ENCODE results near the gene ZNF431. TPM values are rescaled to one million over a fixed set of nuclear protein-coding genes. Genes with fewer than 3 reads are reported as not detected.
A peak's percentile ranks its signal among the peaks of the same experiment; 100 is the strongest.
"Not testable (repeated sequence)": the region's sequence is repeated elsewhere in the genome, so short reads cannot be mapped to it uniquely, and the experiment has no call there.

ZNF431 gene
- polyA plus RNA-seq, 1 of the 3 experiments (the other 2 are of a cell fraction): 2.4 TPM

- POLR2A ChIA-PET: no interaction called here
- no peak for DNase-seq
- TF ChIP-seq RAD21 (IDR thresholded peaks at IDR 0.05; ENCODE audit: low read length) (no peak), FOXM1 (IDR thresholded peaks at IDR 0.05; ENCODE audit: low read depth) (no peak), CHD2 (IDR thresholded peaks at IDR 0.05; ENCODE audit: low read length, partially characterized antibody) (no peak), ELF1 (IDR thresholded peaks at IDR 0.05) (no peak), YY1 (IDR thresholded peaks at IDR 0.05; ENCODE audit: low read depth) (no peak), RXRA (IDR thresholded peaks at IDR 0.05; ENCODE audit: borderline replicate concordance, low read depth) (no peak), FOXJ3 (CRISPR knock-in tag; IDR thresholded peaks at IDR 0.05) (no peak), NRF1 (IDR thresholded peaks at IDR 0.05; ENCODE audit: low read depth, low read length) (no peak), MEF2A (IDR thresholded peaks at IDR 0.05; ENCODE audit: borderline replicate concordance, low read depth) (no peak), MXI1 (IDR thresholded peaks at IDR 0.05; ENCODE audit: low read depth, low read length) (no peak), POLR2AphosphoS5 (IDR thresholded peaks at IDR 0.05; ENCODE audit: low read depth, low read length) (no peak), GABPA (IDR thresholded peaks at IDR 0.05; ENCODE audit: low read depth) (no peak), EZH2phosphoT487 (IDR thresholded peaks at IDR 0.05; ENCODE audit: borderline replicate concordance, low read depth) (no peak), ZBTB33 (IDR thresholded peaks at IDR 0.05; ENCODE audit: borderline replicate concordance, low read depth) (no peak), REST (IDR thresholded peaks at IDR 0.05; ENCODE audit: low read depth, low read length) (no peak), SIN3A (IDR thresholded peaks at IDR 0.05; ENCODE audit: borderline replicate concordance, low read depth, low read length) (no peak), NFIC (IDR thresholded peaks at IDR 0.05; ENCODE audit: borderline replicate concordance) (no peak), GATA2 (CRISPR knock-in tag; IDR thresholded peaks at IDR 0.05) (no peak), TAF1 (IDR thresholded peaks at IDR 0.05; ENCODE audit: borderline replicate concordance, low read depth, low read length) (no peak)
- H3K27ac ChIP-seq (ENCODE audit: low read depth in 2 of 2, low read length in 1 of 2): no peak overlapping the region
- CTCF ChIA-PET: interaction anchor here (0.7 to 1.3 kb wide), 2 partner anchors 10 to 135 kb away, joined by 3 read pairs; no protein-coding TSS in a partner anchor
- H3K9me2 ChIP-seq: no peaks in the 10 kb centered on the region
- H3K36me3 ChIP-seq (replicated peaks in 1 of 2; ENCODE audit: control insufficient read depth in 1 of 2, insufficient read depth in 2 of 2, low read length in 1 of 2): no peaks in the 10 kb centered on the region
- peaks cover 12% of the 10 kb centered on the region for H3K79me2 ChIP-seq (ENCODE audit: insufficient read depth)
- peaks cover 0 to 3% of the 10 kb centered on the region in 2 experiments; a peak in 2 of 4 replicates for H3K4me1 ChIP-seq (ENCODE audit: control insufficient read depth in 1 of 2, insufficient read depth in 2 of 2, low read depth in 1 of 2, low read length in 1 of 2)
- H3K27me3 ChIP-seq (ENCODE audit: insufficient read depth): no peaks in the 10 kb centered on the region
- H3K9ac ChIP-seq: no peak overlapping the region
- no peak overlapping the region for H3K4me2 ChIP-seq
- H3F3A ChIP-seq (replicated peaks; ENCODE audit: insufficient read depth): no peaks in the 10 kb centered on the region
- H3K9me3 ChIP-seq: no peaks in the 10 kb centered on the region
- H4K20me1 ChIP-seq (ENCODE audit: insufficient read depth): no peaks in the 10 kb centered on the region
- H2AFZ ChIP-seq (ENCODE audit: low read depth): no peak overlapping the region
- H3K4me3 ChIP-seq (ENCODE audit: low read depth in 2 of 2, low read length in 1 of 2): no peak overlapping the region
Measured at GRCh38 chr19:21138130-21138529, 3.7 kb upstream of the ZNF431 start.

- H3K27ac ChIP-seq (ENCODE audit: low read depth in 2 of 2, low read length in 1 of 2); H3K9me2 ChIP-seq; H3K27me3 ChIP-seq (ENCODE audit: insufficient read depth); H3F3A ChIP-seq (replicated peaks; ENCODE audit: insufficient read depth); H4K20me1 ChIP-seq (ENCODE audit: insufficient read depth); DNase-seq; H3K9me3 ChIP-seq; CTCF ChIA-PET; H3K4me2 ChIP-seq; H3K4me3 ChIP-seq (ENCODE audit: low read depth in 2 of 2, low read length in 1 of 2); H3K4me1 ChIP-seq (ENCODE audit: control insufficient read depth in 1 of 2, insufficient read depth in 2 of 2, low read depth in 1 of 2, low read length in 1 of 2); H3K9ac ChIP-seq: not testable (repeated sequence)
- Histone ChIP-seq H3K36me3 (replicated peaks in 1 of 2; ENCODE audit: control insufficient read depth in 1 of 2, insufficient read depth in 2 of 2, low read length in 1 of 2) (peaks cover 15 to 25% of the 10 kb centered on the region in 2 experiments), H3K79me2 (ENCODE audit: insufficient read depth) (peaks cover 35% of the 10 kb centered on the region), H2AFZ (ENCODE audit: low read depth) (peak overlapping the region; percentile 72; the same call in 1 of the 2 replicates)
- WGBS (ENCODE audit: low lambda C conversion rate): 90% methylated on average over 1 of the region's 1 CpG
- POLR2A ChIA-PET: interaction anchor here (1.0 to 2.4 kb wide), 3 partner anchors 14 to 141 kb away, joined by 4 to 8 read pairs (median 5); partner anchors contain the start of gene ZNF714
Measured at GRCh38 chr19:21141006-21141405, 834 bp upstream of the ZNF431 start.
